MM.1S (cell line): ENCODE results near the gene NOXO1.

ENCODE experiments used
- CTCF ChIP-seq: fragments of 300-600 bp; sonication (generic); IDR thresholded peaks from 2 replicates; pipeline ENCODE4 v1.5.1; 2016; ENCODE audit warnings: antibody characterized with exemption, low read length, mixed read lengths
- EZH2 ChIP-seq: fragments of 300-600 bp; sonication (generic); optimal IDR thresholded peaks from 2 replicates; pipeline ENCODE3; 2017; ENCODE audit warnings: low read depth, mild to moderate bottlenecking, antibody characterized with exemption, low read length, mixed read lengths
- EZH2phosphoT487 ChIP-seq: fragments of 300-600 bp; sonication (generic); IDR thresholded peaks from 2 replicates; pipeline ENCODE4 v1.6.1; 2018; ENCODE audit warnings: antibody characterized with exemption, low read length

- TF ChIP-seq CTCF, result no peak
- no peak for TF ChIP-seq EZH2phosphoT487
- TF ChIP-seq EZH2, result no peak
These were observed 44.0 kb upstream of the NOXO1 start for GRCh38 chr16:2025251-2025650.
